Sigmoid colon (tissue), 4 donors: Measurements from ENCODE around the gene USP49.

ENCODE experiments used
- CTCF ChIP-seq, 4 experiments: fragments of 450-650 bp in 3 of 4; fragments of 200-600 bp in 1 of 4; IDR thresholded peaks; one replicate each; pipeline ENCODE4 v1.5.1; 2016 to 2019; ENCODE audit warnings: antibody characterized with exemption in 4 of 4, mild to moderate bottlenecking in 3 of 4, moderate library complexity in 2 of 4
- EP300 ChIP-seq, 4 donors: sonication (generic); formaldehyde crosslinking; IDR thresholded peaks; one replicate each; pipeline ENCODE4 v1.6.1; 2017; ENCODE audit warnings: antibody characterized with exemption in 4 of 4
- POLR2AphosphoS5 ChIP-seq, 4 donors: sonication (generic); formaldehyde crosslinking; IDR thresholded peaks; one replicate each; pipeline ENCODE4 v1.6.1; 2017; ENCODE audit warnings: antibody characterized with exemption in 4 of 4

GRCh38 chr6:41805830-41806774 is 89.1 kb downstream of the USP49 start:
- TF ChIP-seq CTCF (IDR thresholded peaks at IDR 0.05) (no peak), POLR2AphosphoS5 (IDR thresholded peaks at IDR 0.05) (no peak), EP300 (IDR thresholded peaks at IDR 0.05) (no peak)
